ENCODE results near the gene SPATA46. TPM values are rescaled to one million over a fixed set of nuclear protein-coding genes. Genes with fewer than 3 reads are reported as not detected.

SPATA46 gene
- total RNA-seq, 1 experiment from 2014 or later = not detected

DNA sequence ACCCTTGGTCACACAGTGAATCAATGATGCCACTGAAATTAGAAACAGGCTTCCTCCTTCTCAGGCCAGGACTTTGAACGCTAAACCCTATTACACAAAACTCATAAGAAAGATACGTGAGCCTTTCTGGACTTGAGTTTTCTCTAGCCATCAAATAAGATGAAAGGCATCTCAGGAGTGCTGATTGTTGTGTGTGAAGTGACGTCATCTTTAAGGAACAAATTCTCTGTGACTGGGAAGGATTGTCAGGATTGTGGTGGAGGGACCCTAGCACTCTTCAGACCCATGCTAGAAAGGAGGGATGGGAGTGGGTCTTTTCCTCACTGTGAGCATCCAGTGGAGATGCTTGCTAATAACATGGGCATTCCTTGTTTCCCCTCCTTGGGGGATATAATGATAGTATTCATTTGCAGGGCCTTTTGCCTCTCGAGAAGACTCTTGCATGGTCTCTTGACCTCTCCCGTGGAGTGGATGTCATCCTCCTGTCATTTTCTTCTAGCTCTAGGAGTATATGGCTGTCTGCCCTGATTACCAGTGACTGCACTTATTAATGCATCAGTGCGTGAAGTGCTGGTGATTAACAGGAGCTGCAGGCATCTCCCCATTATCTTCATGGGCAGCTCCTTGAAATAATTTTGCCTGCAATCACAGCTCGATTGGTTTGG, 39.9 kb downstream of the SPATA46 start:
- no peaks in the 10 kb centered on the region for H3K9me3 Mint-ChIP-seq (ENCODE audit: low read depth, unreplicated experiment)
- no peak overlapping the region for H3K27ac Mint-ChIP-seq (ENCODE audit: unreplicated experiment)
- CTCF ChIA-PET = no interaction called here
- BruUV-seq (replicated peaks) = no TSS peak
- TF ChIP-seq, protein P1, sequence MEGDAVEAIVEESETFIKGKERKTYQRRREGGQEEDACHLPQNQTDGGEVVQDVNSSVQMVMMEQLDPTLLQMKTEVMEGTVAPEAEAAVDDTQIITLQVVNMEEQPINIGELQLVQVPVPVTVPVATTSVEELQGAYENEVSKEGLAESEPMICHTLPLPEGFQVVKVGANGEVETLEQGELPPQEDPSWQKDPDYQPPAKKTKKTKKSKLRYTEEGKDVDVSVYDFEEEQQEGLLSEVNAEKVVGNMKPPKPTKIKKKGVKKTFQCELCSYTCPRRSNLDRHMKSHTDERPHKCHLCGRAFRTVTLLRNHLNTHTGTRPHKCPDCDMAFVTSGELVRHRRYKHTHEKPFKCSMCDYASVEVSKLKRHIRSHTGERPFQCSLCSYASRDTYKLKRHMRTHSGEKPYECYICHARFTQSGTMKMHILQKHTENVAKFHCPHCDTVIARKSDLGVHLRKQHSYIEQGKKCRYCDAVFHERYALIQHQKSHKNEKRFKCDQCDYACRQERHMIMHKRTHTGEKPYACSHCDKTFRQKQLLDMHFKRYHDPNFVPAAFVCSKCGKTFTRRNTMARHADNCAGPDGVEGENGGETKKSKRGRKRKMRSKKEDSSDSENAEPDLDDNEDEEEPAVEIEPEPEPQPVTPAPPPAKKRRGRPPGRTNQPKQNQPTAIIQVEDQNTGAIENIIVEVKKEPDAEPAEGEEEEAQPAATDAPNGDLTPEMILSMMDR (IDR thresholded peaks at IDR 0.05; ENCODE audit: unreplicated experiment) = no peak
- intact Hi-C loops (cut with micrococcal nuclease; ENCODE audit: unreplicated experiment) = no loop called here
- no peaks in the 10 kb centered on the region for H3K4me1 Mint-ChIP-seq (ENCODE audit: low read depth, unreplicated experiment)
- no peaks in the 10 kb centered on the region for H3K27me3 Mint-ChIP-seq (ENCODE audit: unreplicated experiment)
- no peaks in the 10 kb centered on the region for H3K36me3 Mint-ChIP-seq (ENCODE audit: insufficient read depth, unreplicated experiment)
- no peak for DNase-seq
- no peak overlapping the region for H3K4me3 Mint-ChIP-seq (ENCODE audit: low read depth, unreplicated experiment)

DNA sequence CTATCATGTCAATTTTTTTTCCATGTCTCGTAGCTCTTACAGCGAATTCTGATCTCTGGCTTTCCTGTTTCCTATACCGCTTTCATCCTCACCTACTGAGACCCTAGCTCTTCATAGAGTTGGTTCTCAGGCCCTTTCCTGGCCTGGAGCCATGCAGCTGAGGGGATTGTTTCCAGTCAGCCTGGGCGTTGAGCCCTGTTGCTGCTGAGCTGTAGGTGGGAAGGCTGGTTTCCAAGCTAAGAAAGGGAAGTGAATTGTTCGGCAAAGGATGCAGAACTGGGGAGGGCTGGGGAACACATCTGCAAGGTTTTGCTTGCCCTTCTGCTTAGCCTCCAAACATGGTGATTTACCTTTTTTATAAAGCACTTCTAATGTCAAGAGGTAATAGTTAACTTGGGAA, 41.5 kb downstream of the SPATA46 start:
- H3K36me3 Mint-ChIP-seq (ENCODE audit: insufficient read depth, unreplicated experiment) = no peaks in the 10 kb centered on the region
- CTCF ChIA-PET = interaction anchor here (0.7 kb wide), 1 partner anchor 613 kb away, joined by 3 read pairs; no protein-coding TSS in a partner anchor
- no TSS peak for BruUV-seq (replicated peaks)

GRCh38 chr1:162333991-162334390, 42.7 kb downstream of the SPATA46 start:
- TF ChIP-seq, protein P1 (IDR thresholded peaks at IDR 0.05; ENCODE audit: unreplicated experiment) = no peak
- Mint-ChIP-seq H3K27me3 (ENCODE audit: unreplicated experiment) (no peaks in the 10 kb centered on the region), H3K36me3 (ENCODE audit: insufficient read depth, unreplicated experiment) (no peaks in the 10 kb centered on the region), H3K27ac (ENCODE audit: unreplicated experiment) (no peak overlapping the region), H3K4me1 (ENCODE audit: low read depth, unreplicated experiment) (no peaks in the 10 kb centered on the region), H3K9me3 (ENCODE audit: low read depth, unreplicated experiment) (no peaks in the 10 kb centered on the region), H3K4me3 (ENCODE audit: low read depth, unreplicated experiment) (no peak overlapping the region)
- no TSS peak for BruUV-seq (replicated peaks)
- no peak for DNase-seq
- CTCF ChIA-PET = no interaction called here
- intact Hi-C loops (cut with micrococcal nuclease; ENCODE audit: unreplicated experiment) = no loop called here

More for the DNA sequence above, 41.5 kb downstream of the SPATA46 start:
- intact Hi-C loops (cut with micrococcal nuclease; ENCODE audit: unreplicated experiment) = no loop called here
- DNase-seq = no peak
- TF ChIP-seq, protein P1 (IDR thresholded peaks at IDR 0.05; ENCODE audit: unreplicated experiment) = no peak
- Mint-ChIP-seq H3K27me3 (ENCODE audit: unreplicated experiment) (no peaks in the 10 kb centered on the region), H3K27ac (ENCODE audit: unreplicated experiment) (no peak overlapping the region), H3K4me1 (ENCODE audit: low read depth, unreplicated experiment) (no peaks in the 10 kb centered on the region), H3K9me3 (ENCODE audit: low read depth, unreplicated experiment) (no peaks in the 10 kb centered on the region), H3K4me3 (ENCODE audit: low read depth, unreplicated experiment) (no peak overlapping the region)

DNA sequence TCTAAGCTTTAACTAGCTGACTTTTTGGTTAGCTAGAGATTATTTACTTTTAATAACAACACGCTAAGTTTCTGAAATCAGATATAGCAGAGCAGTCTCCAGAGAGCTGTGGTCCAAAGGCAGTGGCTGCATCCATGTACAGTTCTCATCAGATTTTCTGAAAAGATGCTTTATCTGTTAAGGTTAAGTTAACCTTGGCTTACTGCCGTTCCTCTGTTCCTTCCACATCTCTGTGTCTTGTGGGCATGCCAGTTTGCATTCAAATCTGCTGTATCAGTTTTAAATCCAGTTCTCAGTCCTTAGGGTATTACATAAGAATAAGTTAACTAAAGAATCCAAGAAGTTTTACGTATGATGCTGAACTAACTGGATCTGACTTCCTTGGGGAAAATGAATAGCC, 46.8 kb downstream of the SPATA46 start:
- TF ChIP-seq, protein P1 (IDR thresholded peaks at IDR 0.05; ENCODE audit: unreplicated experiment) = no peak
- intact Hi-C loops (cut with micrococcal nuclease; ENCODE audit: unreplicated experiment) = no loop called here
- no peaks in the 10 kb centered on the region for H3K9me3 Mint-ChIP-seq (ENCODE audit: low read depth, unreplicated experiment)
- no peak for DNase-seq
- no peak overlapping the region for H3K27ac Mint-ChIP-seq (ENCODE audit: unreplicated experiment)
- H3K4me1 Mint-ChIP-seq (ENCODE audit: low read depth, unreplicated experiment) = peaks cover 12% of the 10 kb centered on the region
- no TSS peak for BruUV-seq (replicated peaks)
- H3K27me3 Mint-ChIP-seq (ENCODE audit: unreplicated experiment) = no peaks in the 10 kb centered on the region
- H3K4me3 Mint-ChIP-seq (ENCODE audit: low read depth, unreplicated experiment) = no peak overlapping the region
- H3K36me3 Mint-ChIP-seq (ENCODE audit: insufficient read depth, unreplicated experiment) = no peaks in the 10 kb centered on the region
- CTCF ChIA-PET = no interaction called here
